ENCODE results near the gene SAMD13. TPM values are rescaled to one million over a fixed set of nuclear protein-coding genes. Genes with fewer than 3 reads are reported as not detected.

Gene SAMD13, protein sequence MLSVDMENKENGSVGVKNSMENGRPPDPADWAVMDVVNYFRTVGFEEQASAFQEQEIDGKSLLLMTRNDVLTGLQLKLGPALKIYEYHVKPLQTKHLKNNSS
- total RNA-seq (2021; fragmentation: NEBNext Ultra II Directional; extraction: Animal tissue kit (Norgen Biotek cat#: 25700)) (1.8 and 2.3 TPM in 2 replicates), polyA plus RNA-seq (2011; rRNA removed) (0.66 and 0.86 TPM in 2 replicates), polyA minus RNA-seq (2011; rRNA and poly(A)+ RNA removed) (0.57 and 0.68 TPM in 2 replicates)
- 1.6 TPM for polyA plus RNA-seq (2011; cell fraction: cytosol; rRNA removed)
- 0.50 TPM for polyA plus RNA-seq (2011; cell fraction: nucleus; rRNA removed)
- polyA plus RNA-seq (2012, experiment 1 of 2): 1.1 to 4.4 TPM (median 1.3 TPM) in 4 replicates
- 0.89 TPM for polyA plus RNA-seq (2012, experiment 2 of 2)
- 1.0 TPM for polyA plus RNA-seq (2013, experiment 1 of 2)
- polyA plus RNA-seq (2013, experiment 2 of 2): 0.72 TPM
- polyA minus RNA-seq (2011; cell fraction: cytosol; rRNA and poly(A)+ RNA removed): 2.0 TPM
- 3.0 TPM for polyA minus RNA-seq (2011; cell fraction: nucleus; rRNA and poly(A)+ RNA removed)
- long read RNA-seq, experiment 1, partial matches to known transcripts: 0 of 2 reads
- long read RNA-seq, experiment 1, other reads (novel, unspliced or antisense): 2 of 2 reads
- long read RNA-seq, experiment 2, partial matches to known transcripts: 0 of 1 reads
- long read RNA-seq, experiment 2, other reads (novel, unspliced or antisense): 1 of 1 reads

GRCh38 chr1:84301004-84301784 is at the start of gene SAMD13:
Gene SAMD13, plus strand, starts transcription at chr1:84301708. Its CDS starts 1,527 bp downstream, at chr1:84303235.
- no peak within 1 kb of the TSS for H3K4ac ChIP-seq (replicated peaks; ENCODE audit: insufficient read length, low read depth, low read length)
- no peak within 1 kb of the TSS; the same call in none of the 2 replicates for H3K18ac ChIP-seq (ENCODE audit: extremely low read depth, low read length)
- H3K23ac ChIP-seq (ENCODE audit: insufficient read length): no peak within 1 kb of the TSS
- ChIA-PET CTCF (ENCODE audit: partially characterized antibody) (interaction anchor here (0.8 to 0.9 kb wide), 2 partner anchors 13 to 130 kb away, joined by 3 read pairs; no protein-coding TSS in a partner anchor), POLR2A (ENCODE audit: partially characterized antibody) (no interaction called here)
- no peak within 1 kb of the TSS for H3K9ac ChIP-seq (replicated peaks in 1 of 4; ENCODE audit: extremely low read depth in 1 of 4, low read depth in 3 of 4, low read length in 3 of 4)
- no peaks in the 10 kb centered on the region for H3K36me3 ChIP-seq (ENCODE audit: control insufficient read depth in 2 of 4, insufficient read depth in 4 of 4, low read length in 3 of 4)
- no peaks in the 10 kb centered on the region for H3K9me3 ChIP-seq (ENCODE audit: insufficient read depth in 2 of 2, low read depth in 1 of 2, low read length in 1 of 2)
- H3K27ac ChIP-seq (ENCODE audit: low read depth, low read length): 0 out of 2 replicates have a peak within 1 kb of the TSS, but pooled peaks have one; percentile 16
- no peak within 1 kb of the TSS for H3K14ac ChIP-seq (ENCODE audit: insufficient read length)
- peaks cover 10% of the 10 kb centered on the region; the same call in 1 of the 2 replicates for H3K23me2 ChIP-seq (ENCODE audit: low read depth, low read length)
- peak within 1 kb of the TSS; percentile 1 to 51 (median 25); a peak in 6 of 8 replicates for H3K4me3 ChIP-seq (ENCODE audit: extremely low read depth in 1 of 4, insufficient read depth in 2 of 4, low read depth in 3 of 4, low read length in 4 of 4)
- H2AK5ac ChIP-seq (ENCODE audit: low read depth, low read length): no peak within 1 kb of the TSS
- no peak for FAIRE-seq
- H4K5ac ChIP-seq (ENCODE audit: insufficient read length, low read depth, low read length): no peak within 1 kb of the TSS
- H3K56ac ChIP-seq (replicated peaks; ENCODE audit: insufficient read length, low read depth, low read length): no peak within 1 kb of the TSS
- no peak within 1 kb of the TSS for H2BK120ac ChIP-seq (replicated peaks; ENCODE audit: low read depth, low read length)
- no peak within 1 kb of the TSS for H2BK5ac ChIP-seq (ENCODE audit: low read depth, low read length)
- no peaks in the 10 kb centered on the region for H4K20me1 ChIP-seq (replicated peaks in 1 of 2; ENCODE audit: control insufficient read depth in 1 of 2, insufficient read depth in 2 of 2, low read length in 2 of 2)
- peak within 1 kb of the TSS; percentile 51 for H4K91ac ChIP-seq (replicated peaks; ENCODE audit: insufficient read length, low read length)
- peak within 1 kb of the TSS; percentile 52 to 59 for H3K4me2 ChIP-seq (ENCODE audit: insufficient read depth in 1 of 2, low read depth in 2 of 2, low read length in 2 of 2)
- H2BK15ac ChIP-seq (ENCODE audit: low read length): no peak within 1 kb of the TSS
- H2BK12ac ChIP-seq (ENCODE audit: low read depth, low read length): no peak within 1 kb of the TSS
- H3K79me2 ChIP-seq (ENCODE audit: control insufficient read depth in 1 of 2, insufficient read depth in 2 of 2, low read length in 2 of 2): no peaks in the 10 kb centered on the region
- WGBS, 2 experiments (ENCODE audit: extremely low coverage in 1 of 2, insufficient coverage in 1 of 2, insufficient read length in 1 of 2, insufficient replicate concordance in 2 of 2, low coverage in 1 of 2, low lambda C conversion rate in 2 of 2, missing lambda C conversion rate in 1 of 2): 68% methylated on average over 5 of the region's 5 CpGs; no CpG with 5 or more reads in 1 of the 2 experiments
- DNase-seq (ENCODE audit: low read depth in 1 of 2, low spot score in 2 of 2): no peak
- H2BK20ac ChIP-seq (ENCODE audit: low read length): no peak within 1 kb of the TSS
- no peak within 1 kb of the TSS for H4K8ac ChIP-seq (ENCODE audit: extremely low read depth, insufficient read depth, low read length)
- peak within 1 kb of the TSS; percentile 77; the same call in 1 of the 2 replicates for H2AFZ ChIP-seq (ENCODE audit: low read length)
- no peaks in the 10 kb centered on the region for H3K27me3 ChIP-seq (replicated peaks in 1 of 4; ENCODE audit: control insufficient read depth in 3 of 4, extremely low read depth in 1 of 4, insufficient read depth in 3 of 4, low read length in 3 of 4)
- peaks cover 5 to 25% (median 11%) of the 10 kb centered on the region in 4 experiments for H3K4me1 ChIP-seq (replicated peaks in 1 of 4; ENCODE audit: control insufficient read depth in 3 of 4, insufficient read depth in 4 of 4, low read length in 3 of 4)
- H3K79me1 ChIP-seq (ENCODE audit: low read depth, low read length): no peaks in the 10 kb centered on the region
- TF ChIP-seq KDM4A (IDR thresholded peaks at IDR 0.05; ENCODE audit: low read depth, low read length, severe bottlenecking) (no peak), POLR2A (IDR thresholded peaks at IDR 0.05; ENCODE audit: control extremely low read depth in 1 of 2, low read depth in 2 of 2, low read length in 2 of 2) (no peak), CTBP2 (IDR thresholded peaks at IDR 0.05; ENCODE audit: borderline replicate concordance, insufficient read depth, insufficient read length, low read length) (no peak), USF2 (IDR thresholded peaks at IDR 0.05; ENCODE audit: low read length) (no peak), CBX5 (IDR thresholded peaks at IDR 0.05; ENCODE audit: low read depth, low read length) (no peak), RXRA (IDR thresholded peaks at IDR 0.05; ENCODE audit: insufficient read depth, low read depth, low read length) (no peak), PHF8 (conservative IDR thresholded peaks at IDR 0.05; ENCODE audit: low read depth, low read length) (no peak)
